SU-DHL-6 (cell line): Measurements from ENCODE around the gene PRDM12.

Experiments used
- EZH2phosphoT487 ChIP-seq: fragments of 200-600 bp; sonication (generic), shearing (Covaris generic); conservative IDR thresholded peaks from 2 replicates; pipeline ENCODE4 v1.6.1; 2018; ENCODE audit warnings: mild to moderate bottlenecking, antibody characterized with exemption, low read length, moderate library complexity, mixed read lengths
- TF ChIP-seq, protein P1 (sequence below): fragments of 200-600 bp; sonication (generic); IDR thresholded peaks from one replicate; pipeline ENCODE4 v1.5.1; 2017; ENCODE audit warnings: antibody characterized with exemption, mild to moderate bottlenecking, low read length, moderate library complexity; ENCODE audit not compliant: insufficient read depth, poor library complexity, severe bottlenecking

DNA sequence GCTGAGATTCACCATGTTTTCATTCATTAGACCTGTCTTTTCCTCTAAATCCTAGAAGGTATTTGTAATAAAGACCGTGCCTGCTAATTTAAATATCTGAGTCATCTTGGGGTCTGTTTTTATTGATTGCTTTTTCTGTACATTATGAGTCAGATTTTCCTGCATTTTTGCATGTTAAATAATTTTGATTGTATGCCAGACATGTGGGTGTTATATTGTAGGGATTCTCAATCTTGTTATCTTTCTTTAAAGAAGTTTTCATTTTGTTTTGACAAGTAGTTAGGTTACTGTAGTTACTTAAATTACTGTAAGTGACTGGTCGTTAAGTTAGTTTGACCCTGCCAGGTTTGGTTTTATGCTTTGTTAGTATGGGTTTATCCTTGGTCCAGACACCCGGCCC, 64.3 kb downstream of the PRDM12 start:
- TF ChIP-seq, protein P1, sequence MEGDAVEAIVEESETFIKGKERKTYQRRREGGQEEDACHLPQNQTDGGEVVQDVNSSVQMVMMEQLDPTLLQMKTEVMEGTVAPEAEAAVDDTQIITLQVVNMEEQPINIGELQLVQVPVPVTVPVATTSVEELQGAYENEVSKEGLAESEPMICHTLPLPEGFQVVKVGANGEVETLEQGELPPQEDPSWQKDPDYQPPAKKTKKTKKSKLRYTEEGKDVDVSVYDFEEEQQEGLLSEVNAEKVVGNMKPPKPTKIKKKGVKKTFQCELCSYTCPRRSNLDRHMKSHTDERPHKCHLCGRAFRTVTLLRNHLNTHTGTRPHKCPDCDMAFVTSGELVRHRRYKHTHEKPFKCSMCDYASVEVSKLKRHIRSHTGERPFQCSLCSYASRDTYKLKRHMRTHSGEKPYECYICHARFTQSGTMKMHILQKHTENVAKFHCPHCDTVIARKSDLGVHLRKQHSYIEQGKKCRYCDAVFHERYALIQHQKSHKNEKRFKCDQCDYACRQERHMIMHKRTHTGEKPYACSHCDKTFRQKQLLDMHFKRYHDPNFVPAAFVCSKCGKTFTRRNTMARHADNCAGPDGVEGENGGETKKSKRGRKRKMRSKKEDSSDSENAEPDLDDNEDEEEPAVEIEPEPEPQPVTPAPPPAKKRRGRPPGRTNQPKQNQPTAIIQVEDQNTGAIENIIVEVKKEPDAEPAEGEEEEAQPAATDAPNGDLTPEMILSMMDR: no peak
- no peak for TF ChIP-seq EZH2phosphoT487
